SK-N-SH (cell line): ENCODE data around the gene MS4A3.

Experiments
- EP300 ChIP-seq, 2 experiments: IDR thresholded peaks; 2 replicates each; pipeline versions ENCODE4 v1.4.0 to v1.6.1; 2012; ENCODE audit warnings: borderline replicate concordance in 1 of 2, low read depth in 1 of 2, low read length in 1 of 2
- MAX ChIP-seq: IDR thresholded peaks from 2 replicates; pipeline ENCODE4 v1.4.0; 2012; ENCODE audit warnings: low read depth
- MXI1 ChIP-seq: IDR thresholded peaks from 2 replicates; pipeline ENCODE4 v1.6.1; 2012; ENCODE audit warnings: mild to moderate bottlenecking, low read depth, low read length, improper control_type of control experiment
- POLR2AphosphoS5 ChIP-seq: IDR thresholded peaks from 2 replicates; pipeline ENCODE4 v1.6.1; 2012; ENCODE audit warnings: low read depth, low read length
- RAD21 ChIP-seq: IDR thresholded peaks from 2 replicates; pipeline ENCODE4 v1.6.1; 2012; ENCODE audit warnings: mild to moderate bottlenecking, low read length
- RFX5 ChIP-seq: IDR thresholded peaks from 2 replicates; pipeline ENCODE4 v1.6.1; 2012; ENCODE audit warnings: mild to moderate bottlenecking, improper control_type of control experiment, low read length
- SIN3A ChIP-seq: IDR thresholded peaks from 2 replicates; pipeline ENCODE4 v1.6.1; 2012; ENCODE audit warnings: low read depth, mild to moderate bottlenecking, low read length, moderate library complexity, borderline replicate concordance
- SMC3 ChIP-seq: IDR thresholded peaks from 2 replicates; pipeline ENCODE4 v1.6.1; 2012; ENCODE audit warnings: low read depth, low read length, improper control_type of control experiment
- TCF12 ChIP-seq: IDR thresholded peaks from 2 replicates; pipeline ENCODE4 v1.4.0; 2012
- YY1 ChIP-seq: IDR thresholded peaks from 2 replicates; pipeline ENCODE4 v1.4.0; 2012; ENCODE audit warnings: low read depth, mild to moderate bottlenecking
- TF ChIP-seq, protein P1 (sequence below): fragments of 200-600 bp; sonication (generic); IDR thresholded peaks from 2 replicates; pipeline ENCODE4 v1.6.1; 2017; ENCODE audit warnings: antibody characterized with exemption, mild to moderate bottlenecking, moderate library complexity

GRCh38 chr11:60040109-60040508 is 16.4 kb upstream of the MS4A3 start, which contains the start of gene OOSP2:
- TF ChIP-seq POLR2AphosphoS5 (no peak), MAX (no peak), MXI1 (no peak), EP300 (IDR thresholded peaks at IDR 0.05; ENCODE audit: borderline replicate concordance in 1 of 2, low read depth in 1 of 2, low read length in 1 of 2) (no peak), SMC3 (no peak), RAD21 (no peak), RFX5 (no peak), YY1 (no peak), SIN3A (no peak), TCF12 (no peak)
- TF ChIP-seq, protein P1, sequence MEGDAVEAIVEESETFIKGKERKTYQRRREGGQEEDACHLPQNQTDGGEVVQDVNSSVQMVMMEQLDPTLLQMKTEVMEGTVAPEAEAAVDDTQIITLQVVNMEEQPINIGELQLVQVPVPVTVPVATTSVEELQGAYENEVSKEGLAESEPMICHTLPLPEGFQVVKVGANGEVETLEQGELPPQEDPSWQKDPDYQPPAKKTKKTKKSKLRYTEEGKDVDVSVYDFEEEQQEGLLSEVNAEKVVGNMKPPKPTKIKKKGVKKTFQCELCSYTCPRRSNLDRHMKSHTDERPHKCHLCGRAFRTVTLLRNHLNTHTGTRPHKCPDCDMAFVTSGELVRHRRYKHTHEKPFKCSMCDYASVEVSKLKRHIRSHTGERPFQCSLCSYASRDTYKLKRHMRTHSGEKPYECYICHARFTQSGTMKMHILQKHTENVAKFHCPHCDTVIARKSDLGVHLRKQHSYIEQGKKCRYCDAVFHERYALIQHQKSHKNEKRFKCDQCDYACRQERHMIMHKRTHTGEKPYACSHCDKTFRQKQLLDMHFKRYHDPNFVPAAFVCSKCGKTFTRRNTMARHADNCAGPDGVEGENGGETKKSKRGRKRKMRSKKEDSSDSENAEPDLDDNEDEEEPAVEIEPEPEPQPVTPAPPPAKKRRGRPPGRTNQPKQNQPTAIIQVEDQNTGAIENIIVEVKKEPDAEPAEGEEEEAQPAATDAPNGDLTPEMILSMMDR: no peak
